ENCODE measurements around the gene SYNPO2.
"Not testable (repeated sequence)": the region's sequence is repeated elsewhere in the genome, so short reads cannot be mapped to it uniquely, and the experiment has no call there.

The SYNPO2 gene

GRCh38 chr4:118888666-118889311, at the start of gene SYNPO2:
Gene SYNPO2 (plus strand): TSS chr4:118888854. CDS start chr4:118889037, 183 bp downstream.
- DNase-seq (ENCODE audit: low spot score): peak; percentile 69

GRCh38 chr4:118839221-118839927, 49.3 kb upstream of the SYNPO2 start:
- DNase-seq (ENCODE audit: low spot score): no peak

DNA sequence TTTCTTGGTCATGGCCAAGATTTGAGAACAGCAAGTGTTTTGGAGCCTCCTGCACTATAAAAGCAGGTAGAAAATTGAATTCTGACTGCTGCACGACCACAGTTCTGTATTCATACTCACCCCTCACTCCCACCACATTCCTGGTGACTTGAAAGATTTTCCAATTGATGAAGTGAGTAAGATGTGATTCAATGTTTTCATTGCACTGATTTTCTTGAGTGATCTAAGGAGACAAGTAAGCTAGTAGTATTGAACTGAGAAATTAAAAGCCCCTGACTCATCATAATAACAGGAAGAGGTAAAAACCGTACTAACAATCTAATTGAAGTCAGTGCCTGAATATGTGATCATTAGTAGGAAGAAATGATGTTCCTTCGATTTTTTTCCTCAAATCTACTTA, 46.6 kb upstream of the SYNPO2 start:
- DNase-seq (ENCODE audit: low spot score): no peak

- no peak for DNase-seq (ENCODE audit: low spot score)
Observed at GRCh38 chr4:118843237-118843636, 45.4 kb upstream of the SYNPO2 start.

- DNase-seq (ENCODE audit: low spot score): no peak
Observed at GRCh38 chr4:118845552-118846050, 43.1 kb upstream of the SYNPO2 start.

- DNase-seq (ENCODE audit: low spot score): no peak
Observed at GRCh38 chr4:118846979-118847378, 41.7 kb upstream of the SYNPO2 start.

DNA sequence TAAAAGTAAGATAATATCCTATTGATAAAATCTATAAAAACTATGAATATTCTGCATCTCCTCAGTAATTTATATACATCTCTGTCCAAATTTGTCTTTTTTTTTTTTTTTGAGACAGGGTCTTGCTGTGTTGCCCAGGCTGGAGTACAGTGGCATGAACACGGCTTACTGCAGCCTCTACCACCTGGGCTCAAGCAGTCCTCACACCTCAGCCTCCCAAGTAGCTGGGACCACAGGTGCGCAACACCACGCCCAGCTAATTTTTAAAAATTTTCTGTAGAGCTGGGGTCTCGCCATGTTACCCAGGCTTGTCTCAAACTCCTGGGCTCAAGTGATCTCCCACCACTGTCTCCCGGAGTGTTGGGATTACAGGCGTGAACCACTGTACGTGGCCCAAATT, 40.4 kb upstream of the SYNPO2 start:
- no peak for DNase-seq (ENCODE audit: low spot score)

- no peak for DNase-seq (ENCODE audit: low spot score)
Observed at GRCh38 chr4:118848901-118849300, 39.8 kb upstream of the SYNPO2 start.

DNA sequence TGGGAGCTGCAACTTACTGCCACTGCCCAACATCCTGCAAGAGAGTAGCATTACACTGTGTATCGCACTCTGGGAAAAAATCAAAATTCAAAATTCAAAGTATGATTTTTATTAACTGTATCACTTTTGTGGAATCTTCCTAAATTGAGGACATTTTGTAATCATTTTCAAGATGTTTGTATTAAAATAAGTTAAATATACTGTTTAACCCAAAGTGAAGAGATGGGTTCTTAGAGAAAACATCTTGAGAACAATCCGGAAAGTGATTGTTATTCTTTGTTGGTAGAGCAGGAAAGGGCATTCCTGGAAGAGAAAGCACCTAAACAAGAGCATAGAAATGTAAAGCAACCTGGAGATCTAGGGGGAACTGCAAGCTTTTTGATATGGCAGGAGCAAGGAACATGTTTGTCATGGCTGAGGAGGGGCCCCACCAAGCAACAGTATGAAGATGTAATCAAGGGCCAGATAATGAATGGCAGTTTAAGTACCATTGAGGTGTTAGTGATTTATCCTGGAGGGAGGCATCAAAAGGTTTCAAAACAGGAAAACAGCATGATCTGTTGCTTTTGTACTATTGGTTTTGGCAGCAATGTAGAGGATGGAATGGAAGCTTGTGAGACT, 38.7 kb upstream of the SYNPO2 start:
- DNase-seq (ENCODE audit: low spot score): no peak

DNA sequence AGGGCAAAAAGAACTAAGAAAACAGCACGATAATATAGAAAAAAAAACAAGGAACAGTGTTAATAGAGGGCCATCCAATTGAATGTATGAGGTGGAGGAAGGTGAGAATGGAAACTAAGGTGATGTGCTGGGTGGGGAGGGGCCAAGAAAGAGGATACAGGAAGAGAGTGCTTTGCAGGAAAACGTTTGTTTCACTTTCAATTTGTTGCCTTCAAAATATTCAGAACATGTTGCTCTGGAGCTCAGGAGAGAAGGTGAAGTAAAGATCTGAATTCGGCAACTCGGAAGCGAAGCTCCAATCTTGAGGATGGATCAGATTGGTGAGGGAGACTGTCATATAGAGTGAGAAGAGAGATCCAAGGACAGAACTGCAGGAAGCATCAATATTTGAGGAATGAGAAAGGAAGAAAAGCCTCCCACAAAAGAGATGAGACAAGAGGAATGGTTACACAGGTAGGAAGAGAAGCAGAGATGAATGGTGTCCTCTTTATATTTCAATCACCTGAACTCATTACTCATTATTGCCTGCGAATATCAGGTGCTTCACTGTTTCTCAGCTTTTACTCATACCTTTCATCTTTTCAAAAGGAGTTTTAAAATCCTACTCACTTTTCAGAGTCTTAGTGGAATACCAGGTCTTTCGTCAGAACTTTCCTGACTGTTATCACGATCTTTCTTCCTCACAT, 38.0 kb upstream of the SYNPO2 start:
- DNase-seq (ENCODE audit: low spot score): no peak

DNA sequence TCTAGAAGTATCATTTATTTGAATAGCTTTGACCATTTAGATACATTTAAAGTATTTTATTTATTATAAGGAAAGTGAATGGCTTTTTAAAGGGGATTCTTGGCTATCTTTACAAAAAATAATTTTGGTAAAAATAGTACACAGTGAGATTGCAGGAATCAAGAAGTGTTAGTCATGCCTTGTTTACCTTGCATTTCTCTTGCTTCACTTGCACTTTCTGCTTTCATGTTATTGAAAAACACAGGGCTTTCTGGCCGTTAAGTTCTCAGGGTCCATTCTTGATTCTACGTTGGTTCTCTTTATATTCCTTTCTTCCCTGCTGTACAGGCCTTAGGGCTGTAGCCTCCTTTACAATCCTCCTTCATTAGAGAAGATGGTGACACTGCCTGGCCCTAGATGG, 30.9 kb upstream of the SYNPO2 start:
- no peak for DNase-seq (ENCODE audit: low spot score)

DNA sequence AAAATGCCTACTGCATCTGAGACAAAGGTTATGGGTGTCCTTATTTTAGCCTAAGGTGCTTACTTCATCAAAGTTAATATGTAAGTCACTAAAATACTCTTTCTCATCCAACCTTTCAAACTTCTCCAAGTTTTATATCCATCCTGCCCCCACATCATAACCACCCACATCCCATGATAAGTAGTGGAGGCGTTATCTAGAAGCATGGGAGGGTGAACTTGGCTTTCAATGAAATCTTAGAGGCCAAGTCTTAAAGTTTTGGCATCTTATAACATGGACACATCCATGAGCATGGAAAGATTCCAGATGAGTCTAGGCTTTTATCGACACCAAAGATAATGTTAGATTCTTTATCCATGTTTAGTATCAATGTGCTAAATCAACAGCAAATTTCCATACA, 29.9 kb upstream of the SYNPO2 start:
- DNase-seq (ENCODE audit: low spot score): no peak

GRCh38 chr4:118865091-118865708, 23.5 kb upstream of the SYNPO2 start:
- DNase-seq (ENCODE audit: low spot score): peak; percentile 38

DNA sequence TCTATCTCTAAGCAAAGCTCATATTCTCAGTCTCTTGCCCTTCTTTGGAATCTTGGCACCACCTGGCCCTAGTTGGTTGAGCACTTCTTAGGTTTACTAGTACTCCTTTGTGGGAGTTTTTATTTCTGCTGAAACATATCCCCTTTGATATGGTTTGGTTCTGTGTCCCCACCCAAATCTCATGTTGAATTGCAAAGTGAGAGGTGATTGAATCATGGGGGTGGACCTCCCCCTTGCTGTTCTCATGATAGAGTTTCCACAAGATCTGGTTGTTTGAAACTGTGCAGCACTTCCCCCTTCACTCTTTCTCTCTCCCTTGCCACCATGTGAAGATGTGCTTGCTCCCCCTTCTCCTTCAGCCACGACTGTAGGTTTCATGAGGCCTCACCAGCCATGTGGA, 22.2 kb upstream of the SYNPO2 start:
- no peak for DNase-seq (ENCODE audit: low spot score)

DNA sequence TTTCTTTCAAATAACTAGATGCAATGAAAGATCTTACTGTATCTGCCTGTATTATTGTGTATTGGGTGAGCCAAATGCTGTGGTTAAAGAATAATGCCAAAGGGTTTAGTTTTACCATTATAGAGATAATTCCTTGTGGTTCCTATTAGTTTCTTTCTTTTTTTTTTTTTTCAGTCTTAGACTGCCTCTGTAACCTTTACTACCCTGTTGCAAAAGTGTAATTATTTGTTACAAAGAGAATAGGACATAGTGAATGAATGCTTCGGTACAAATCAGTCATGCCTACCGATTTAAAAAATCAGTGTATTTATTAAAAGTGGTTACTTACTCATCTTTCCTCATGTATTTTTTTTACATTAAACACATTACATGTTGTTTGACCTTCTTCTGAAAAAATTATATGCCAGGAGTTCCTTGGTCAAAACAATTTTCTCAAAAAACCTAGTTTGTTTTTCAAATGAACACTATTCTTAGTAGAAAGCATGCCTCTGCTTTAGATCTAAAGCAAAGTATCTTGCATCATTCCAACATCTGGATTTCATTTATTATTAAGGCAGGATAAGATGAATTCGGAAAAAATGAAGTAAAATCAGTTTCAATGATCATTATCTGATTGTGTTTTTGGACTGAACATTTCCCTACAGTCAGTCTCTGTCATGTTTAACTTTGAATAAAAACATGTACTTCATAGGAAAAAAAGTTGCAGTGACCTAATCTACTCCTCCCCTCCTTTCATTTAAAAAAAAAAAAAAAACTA, 21.2 kb upstream of the SYNPO2 start:
- no peak for DNase-seq (ENCODE audit: low spot score)

DNA sequence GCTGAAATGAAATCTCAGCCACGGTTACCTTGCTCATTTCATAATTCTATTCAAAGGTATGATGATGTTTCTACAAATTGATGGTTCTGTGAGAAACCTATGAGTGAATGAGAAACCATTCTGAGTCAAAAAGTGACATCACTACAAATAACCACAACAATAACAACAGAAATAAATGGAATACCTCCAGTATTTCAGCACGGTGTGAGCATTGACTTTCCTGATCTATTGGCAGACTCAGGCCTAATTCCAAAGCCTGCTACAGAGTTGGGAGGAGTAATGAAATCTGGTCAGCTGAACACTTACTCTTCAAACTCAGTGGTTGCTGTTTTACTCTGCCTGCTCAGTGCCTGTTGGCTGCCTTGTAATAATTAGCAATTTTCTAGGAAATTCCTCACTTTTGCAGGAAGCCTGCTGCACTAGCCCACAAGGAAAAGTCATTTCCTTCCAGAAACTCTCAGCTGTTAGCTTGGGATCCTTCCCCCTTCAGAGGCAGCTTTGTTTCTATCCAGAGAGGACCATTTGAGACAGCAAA, 18.8 kb upstream of the SYNPO2 start:
- DNase-seq (ENCODE audit: low spot score): no peak

DNA sequence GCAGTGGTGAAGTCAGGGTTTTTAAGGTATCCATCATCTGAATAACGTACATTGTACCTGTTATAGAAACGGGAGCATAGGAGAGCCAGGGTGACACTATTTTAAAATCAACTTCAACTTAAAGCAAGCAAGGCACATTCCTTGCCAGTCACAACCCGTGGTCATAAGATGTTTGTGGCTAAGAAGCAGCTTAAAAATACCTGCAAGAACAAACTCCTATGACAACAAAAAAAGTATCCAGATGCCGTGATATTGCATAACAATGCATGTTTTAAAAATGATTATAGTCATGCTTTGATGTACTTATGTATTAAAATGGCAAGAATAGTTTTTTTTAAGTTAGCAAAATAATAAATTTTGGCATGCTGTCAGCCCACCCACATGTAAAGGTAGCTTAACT, 16.5 kb upstream of the SYNPO2 start:
- no peak for DNase-seq (ENCODE audit: low spot score)

DNA sequence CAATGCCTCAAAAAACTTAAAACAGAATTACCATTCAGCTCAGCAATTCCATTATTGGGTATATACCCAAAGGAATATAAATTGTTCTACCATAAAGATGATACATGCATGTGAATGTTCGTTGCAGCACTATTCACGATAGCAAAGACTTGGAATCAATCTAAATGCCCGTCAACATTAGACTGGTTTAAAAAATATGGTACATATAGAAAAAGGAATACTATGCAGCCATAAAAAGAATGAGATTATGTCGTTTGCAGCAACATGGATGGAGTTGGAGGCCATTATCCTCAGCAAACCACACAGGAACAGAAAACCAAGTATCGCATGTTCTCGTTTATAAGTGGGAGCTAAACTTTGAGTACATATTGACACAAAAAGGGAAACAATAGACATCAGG, 10.9 kb upstream of the SYNPO2 start:
- DNase-seq (ENCODE audit: low spot score): no peak

GRCh38 chr4:118878507-118878906, 10.1 kb upstream of the SYNPO2 start:
- not testable (repeated sequence) for DNase-seq (ENCODE audit: low spot score)

DNA sequence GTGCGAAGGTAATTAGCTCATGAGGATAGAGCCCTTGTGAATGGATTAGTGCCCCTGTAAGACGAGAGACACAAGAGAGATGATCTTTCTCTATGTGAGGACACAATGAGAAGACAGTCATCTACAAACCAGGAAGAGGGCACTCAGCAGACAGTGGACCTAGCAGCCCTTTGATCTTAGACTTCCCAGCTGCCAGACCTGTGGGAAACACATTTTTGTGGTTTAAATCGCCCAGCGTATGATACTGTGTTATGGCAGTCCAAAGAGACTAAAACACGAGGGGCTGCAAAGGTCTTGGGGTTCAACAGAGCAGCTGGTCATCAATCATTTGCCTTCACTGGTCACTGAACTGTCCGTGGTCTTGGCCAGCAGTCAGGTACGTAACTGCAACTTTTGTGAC, 9.2 kb upstream of the SYNPO2 start:
- no peak for DNase-seq (ENCODE audit: low spot score)

GRCh38 chr4:118881512-118882146, 7.0 kb upstream of the SYNPO2 start:
- no peak for DNase-seq (ENCODE audit: low spot score)

All from hepatic stellate cell (primary cell).